ENCODE measurements around the gene NFYB. TPM values are rescaled to one million over a fixed set of nuclear protein-coding genes. Genes with fewer than 3 reads are reported as not detected.

Gene NFYB
- polyA plus RNA-seq, 1 of the 3 experiments (the other 2 are of a cell fraction) = 11.0 TPM

DNA sequence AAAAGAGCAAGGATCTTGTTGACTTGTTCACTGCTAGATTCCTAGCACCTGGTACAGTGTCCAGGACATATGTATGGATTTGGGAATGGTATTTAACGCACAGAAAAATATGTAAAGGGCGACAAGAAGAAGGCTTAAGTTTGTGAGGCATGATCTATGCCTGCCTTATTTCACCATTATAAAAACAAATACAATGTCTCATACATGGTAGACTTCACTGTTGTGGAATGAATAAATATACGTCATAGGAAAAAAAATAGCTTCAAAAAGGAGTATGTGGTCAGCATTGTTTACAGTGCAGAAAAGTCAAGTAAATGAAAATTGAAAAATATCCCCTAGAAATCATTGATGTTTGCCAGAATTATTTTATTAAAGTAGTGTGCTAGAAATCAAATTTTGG, 43.7 kb downstream of the NFYB start:
- Histone ChIP-seq H3K9ac (no peak overlapping the region), H2AFZ (ENCODE audit: low read depth) (no peak overlapping the region), H4K20me1 (ENCODE audit: insufficient read depth) (no peaks in the 10 kb centered on the region), H3K4me3 (ENCODE audit: low read depth in 2 of 2, low read length in 1 of 2) (no peak overlapping the region), H3K36me3 (replicated peaks in 1 of 2; ENCODE audit: control insufficient read depth in 1 of 2, insufficient read depth in 2 of 2, low read length in 1 of 2) (peaks cover 67 to 77% of the 10 kb centered on the region in 2 experiments), H3K9me3 (no peaks in the 10 kb centered on the region), H3F3A (replicated peaks; ENCODE audit: insufficient read depth) (no peaks in the 10 kb centered on the region), H3K27ac (ENCODE audit: low read depth in 2 of 2, low read length in 1 of 2) (no peak overlapping the region), H3K4me1 (ENCODE audit: control insufficient read depth in 1 of 2, insufficient read depth in 2 of 2, low read depth in 1 of 2, low read length in 1 of 2) (no peaks in the 10 kb centered on the region), H3K4me2 (no peak overlapping the region), H3K9me2 (no peaks in the 10 kb centered on the region), H3K27me3 (ENCODE audit: insufficient read depth) (no peaks in the 10 kb centered on the region), H3K79me2 (ENCODE audit: insufficient read depth) (no peaks in the 10 kb centered on the region)
- POLR2A ChIA-PET = no interaction called here
- CTCF ChIA-PET = no interaction called here
- DNase-seq = no peak
- 96% methylated on average over 3 of the region's 3 CpGs for WGBS (ENCODE audit: low lambda C conversion rate)
- TF ChIP-seq, protein P1, sequence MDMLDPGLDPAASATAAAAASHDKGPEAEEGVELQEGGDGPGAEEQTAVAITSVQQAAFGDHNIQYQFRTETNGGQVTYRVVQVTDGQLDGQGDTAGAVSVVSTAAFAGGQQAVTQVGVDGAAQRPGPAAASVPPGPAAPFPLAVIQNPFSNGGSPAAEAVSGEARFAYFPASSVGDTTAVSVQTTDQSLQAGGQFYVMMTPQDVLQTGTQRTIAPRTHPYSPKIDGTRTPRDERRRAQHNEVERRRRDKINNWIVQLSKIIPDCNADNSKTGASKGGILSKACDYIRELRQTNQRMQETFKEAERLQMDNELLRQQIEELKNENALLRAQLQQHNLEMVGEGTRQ (IDR thresholded peaks at IDR 0.05; ENCODE audit: borderline replicate concordance, low read depth, low read length) = no peak
- TF ChIP-seq NFIC (IDR thresholded peaks at IDR 0.05; ENCODE audit: borderline replicate concordance) (no peak), NRF1 (IDR thresholded peaks at IDR 0.05; ENCODE audit: low read depth, low read length) (no peak), EZH2phosphoT487 (IDR thresholded peaks at IDR 0.05; ENCODE audit: borderline replicate concordance, low read depth) (no peak), MEF2A (IDR thresholded peaks at IDR 0.05; ENCODE audit: borderline replicate concordance, low read depth) (no peak), GATA2 (CRISPR knock-in tag; IDR thresholded peaks at IDR 0.05) (no peak), MXI1 (IDR thresholded peaks at IDR 0.05; ENCODE audit: low read depth, low read length) (no peak), SIN3A (IDR thresholded peaks at IDR 0.05; ENCODE audit: borderline replicate concordance, low read depth, low read length) (no peak), RCOR1 (IDR thresholded peaks at IDR 0.05; ENCODE audit: low read length) (no peak), TEAD4 (IDR thresholded peaks at IDR 0.05; ENCODE audit: borderline replicate concordance, insufficient read depth) (no peak), FOXM1 (IDR thresholded peaks at IDR 0.05; ENCODE audit: low read depth) (no peak), TCF12 (IDR thresholded peaks at IDR 0.05) (no peak), YY1 (IDR thresholded peaks at IDR 0.05; ENCODE audit: low read depth) (no peak), FOSL2 (IDR thresholded peaks at IDR 0.05; ENCODE audit: borderline replicate concordance, low read depth) (no peak), ELF1 (IDR thresholded peaks at IDR 0.05) (no peak)
- TF ChIP-seq, protein P2, sequence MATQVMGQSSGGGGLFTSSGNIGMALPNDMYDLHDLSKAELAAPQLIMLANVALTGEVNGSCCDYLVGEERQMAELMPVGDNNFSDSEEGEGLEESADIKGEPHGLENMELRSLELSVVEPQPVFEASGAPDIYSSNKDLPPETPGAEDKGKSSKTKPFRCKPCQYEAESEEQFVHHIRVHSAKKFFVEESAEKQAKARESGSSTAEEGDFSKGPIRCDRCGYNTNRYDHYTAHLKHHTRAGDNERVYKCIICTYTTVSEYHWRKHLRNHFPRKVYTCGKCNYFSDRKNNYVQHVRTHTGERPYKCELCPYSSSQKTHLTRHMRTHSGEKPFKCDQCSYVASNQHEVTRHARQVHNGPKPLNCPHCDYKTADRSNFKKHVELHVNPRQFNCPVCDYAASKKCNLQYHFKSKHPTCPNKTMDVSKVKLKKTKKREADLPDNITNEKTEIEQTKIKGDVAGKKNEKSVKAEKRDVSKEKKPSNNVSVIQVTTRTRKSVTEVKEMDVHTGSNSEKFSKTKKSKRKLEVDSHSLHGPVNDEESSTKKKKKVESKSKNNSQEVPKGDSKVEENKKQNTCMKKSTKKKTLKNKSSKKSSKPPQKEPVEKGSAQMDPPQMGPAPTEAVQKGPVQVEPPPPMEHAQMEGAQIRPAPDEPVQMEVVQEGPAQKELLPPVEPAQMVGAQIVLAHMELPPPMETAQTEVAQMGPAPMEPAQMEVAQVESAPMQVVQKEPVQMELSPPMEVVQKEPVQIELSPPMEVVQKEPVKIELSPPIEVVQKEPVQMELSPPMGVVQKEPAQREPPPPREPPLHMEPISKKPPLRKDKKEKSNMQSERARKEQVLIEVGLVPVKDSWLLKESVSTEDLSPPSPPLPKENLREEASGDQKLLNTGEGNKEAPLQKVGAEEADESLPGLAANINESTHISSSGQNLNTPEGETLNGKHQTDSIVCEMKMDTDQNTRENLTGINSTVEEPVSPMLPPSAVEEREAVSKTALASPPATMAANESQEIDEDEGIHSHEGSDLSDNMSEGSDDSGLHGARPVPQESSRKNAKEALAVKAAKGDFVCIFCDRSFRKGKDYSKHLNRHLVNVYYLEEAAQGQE (IDR thresholded peaks at IDR 0.05; ENCODE audit: low read depth, low read length) = no peak
- TF ChIP-seq, protein P3, sequence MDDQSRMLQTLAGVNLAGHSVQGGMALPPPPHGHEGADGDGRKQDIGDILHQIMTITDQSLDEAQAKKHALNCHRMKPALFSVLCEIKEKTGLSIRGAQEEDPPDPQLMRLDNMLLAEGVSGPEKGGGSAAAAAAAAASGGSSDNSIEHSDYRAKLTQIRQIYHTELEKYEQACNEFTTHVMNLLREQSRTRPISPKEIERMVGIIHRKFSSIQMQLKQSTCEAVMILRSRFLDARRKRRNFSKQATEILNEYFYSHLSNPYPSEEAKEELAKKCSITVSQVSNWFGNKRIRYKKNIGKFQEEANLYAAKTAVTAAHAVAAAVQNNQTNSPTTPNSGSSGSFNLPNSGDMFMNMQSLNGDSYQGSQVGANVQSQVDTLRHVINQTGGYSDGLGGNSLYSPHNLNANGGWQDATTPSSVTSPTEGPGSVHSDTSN (IDR thresholded peaks at IDR 0.05) = no peak

Data from SK-N-SH (cell line).